Pancreas (tissue), 10 donors: ENCODE data around the gene MECP2. TPM values are rescaled to one million over a fixed set of nuclear protein-coding genes. Genes with fewer than 3 reads are reported as not detected.

ENCODE experiments used
- ATAC-seq, 4 donors: fragments of 200-7000 bp; cut with Tn5 transposase; one replicate each; pipeline versions ENCODE4 v1.8.0 to v1.9.1; 2020; ENCODE audit warnings: mild to moderate bottlenecking in 4 of 4, moderate library complexity in 4 of 4
- DNase-seq, 6 donors: peaks; one replicate each; pipeline ENCODE4 v3.0.0-alpha.2; 2020
- FAIRE-seq: peaks from 2 replicates; lab custom pipeline; 2012; peaks lifted over from hg19 to GRCh38; lab: Jason Lieb, UNC
- H3K27ac ChIP-seq, 4 donors: fragments of 200-600 bp; sonication (generic); 1 replicate in 3 of 4; 2 replicates in 1 of 4; pipeline versions ENCODE4 v1.5.0 to v1.8.0; 2020
- H3K27me3 ChIP-seq, 4 donors: fragments of 200-600 bp; one replicate each; pipeline ENCODE4 v1.8.0; 2021
- H3K36me3 ChIP-seq, 3 donors: fragments of 200-600 bp; sonication (generic) in 1 of 3; one replicate each; pipeline versions ENCODE4 v1.5.0 to v1.8.0; 2020 to 2021
- H3K4me1 ChIP-seq, 3 donors: fragments of 200-600 bp; one replicate each; pipeline ENCODE4 v1.8.0; 2021
- H3K4me3 ChIP-seq, 4 donors: fragments of 200-600 bp; sonication (generic) in 2 of 4; one replicate each; pipeline versions ENCODE4 v1.5.0 to v1.8.0; 2020 to 2021
- H3K9me3 ChIP-seq, 4 donors: fragments of 200-600 bp; one replicate each; pipeline ENCODE4 v1.8.0; 2021
- CTCF ChIP-seq, 4 donors: fragments of 200-600 bp; sonication (generic) in 3 of 4; IDR thresholded peaks; one replicate each; pipeline versions ENCODE4 v1.5.0 to v1.8.0; 2021; ENCODE audit warnings: antibody characterized with exemption in 4 of 4
- WGBS, 2 donors: extraction: QIAGEN DNeasy Blood & Tissue Kit; methylation state at CpG; one replicate each; pipeline ENCODE4 v1.1.7; 2013; 5-methylcytosine and 5-hydroxymethylcytosine counted together
- intact Hi-C, 3 donors: fragments of 100-400 bp; cut with DNase I; formaldehyde crosslinking; loops; one replicate each; pipeline versions ENCODE4 v1.11.1 to v1.14.2; 2022
- polyA plus RNA-seq, 2 donors: library from polyadenylated mRNA; stranded (reverse); fragments of 200-250 nt; gene quantifications; one replicate each; pipeline ENCODE4 v1.2.3, GENCODE V29; 2013
- total RNA-seq, 6 donors: library from RNA; stranded (reverse); fragmentation: NEBNext Ultra II Directional in 4 of 6; extraction: Animal tissue kit (Norgen Biotek cat#: 25700) in 4 of 6; gene quantifications; one replicate each; pipeline versions ENCODE4 v1.2.1 to v1.2.4, GENCODE V29; 2021 to 2023
- donor health status: healthy with polysubstance abuse.
- donor health status: DM: no; HTN: no; CAD: no; lungs with moderate emphysema.
- donor health status: DM: no; HTN: no; CAD: no.
- donor health status: control.
- donor health status: control.
- donor health status: Bipolar disorder and iron deficiency.
- donor health status: DM: yes; HTN: yes; CAD: no.
- donor health status: DM: no; HTN: no; CAD: no.
- donor health status: DM: no; HTN: no; CAD: no.
- donor health status: DM: yes; HTN: yes; CAD: no.

MECP2 gene
- total and polyA plus RNA-seq, 8 donors: 17.7 to 30.8 (median 22.1) TPM

GRCh38 chrX:154015581-154016264, 81.8 kb downstream of the MECP2 start:
- DNase-seq: peak in 1 of 6 donors; percentile 64
- Histone ChIP-seq H3K36me3 (no peaks in the 10 kb centered on the region), H3K27ac (no peak overlapping the region), H3K9me3 (no peaks in the 10 kb centered on the region), H3K4me1 (peaks cover 0 to 5% (median 0%) of the 10 kb centered on the region in 3 donors), H3K4me3 (no peak overlapping the region), H3K27me3 (peaks cover 0 to 4% (median 0%) of the 10 kb centered on the region in 4 donors)
- intact Hi-C loops: no loop called here
- no peak for ATAC-seq
- FAIRE-seq: no peak
- 71 to 80% methylated on average over 14 to 16 of the region's 16 CpGs for WGBS, 2 donors
- TF ChIP-seq CTCF (IDR thresholded peaks at IDR 0.05): no peak

GRCh38 chrX:154014429-154015380, 82.8 kb downstream of the MECP2 start:
- Histone ChIP-seq H3K4me3 (no peak overlapping the region), H3K9me3 (no peaks in the 10 kb centered on the region), H3K4me1 (peaks cover 0 to 5% (median 0%) of the 10 kb centered on the region in 3 donors), H3K27ac (no peak overlapping the region), H3K36me3 (no peaks in the 10 kb centered on the region), H3K27me3 (peaks cover 0 to 4% (median 0%) of the 10 kb centered on the region in 4 donors)
- WGBS, 2 donors: 80 to 88% methylated on average over 24 of the region's 24 CpGs
- TF ChIP-seq CTCF (IDR thresholded peaks at IDR 0.05): no peak
- no peak for FAIRE-seq
- ATAC-seq: no peak
- DNase-seq: peak in 1 of 6 donors; percentile 70
- intact Hi-C loops: no loop called here

GRCh38 chrX:154013614-154014360, 83.7 kb downstream of the MECP2 start:
- DNase-seq (peak in 1 of 6 donors; percentile 70), FAIRE-seq (no peak), ATAC-seq (peak; percentile 44 to 74 (median 66))
- intact Hi-C loops: no loop called here
- Histone ChIP-seq H3K27me3 (peaks cover 0 to 4% (median 0%) of the 10 kb centered on the region in 4 donors), H3K27ac (peak overlapping the region in 2 of 4 donors; percentile 27 to 37), H3K9me3 (no peaks in the 10 kb centered on the region), H3K4me1 (peaks cover 0 to 5% (median 0%) of the 10 kb centered on the region in 3 donors), H3K4me3 (no peak overlapping the region), H3K36me3 (no peaks in the 10 kb centered on the region)
- peak; percentile 81 to 91 (median 88) for TF ChIP-seq CTCF (IDR thresholded peaks at IDR 0.05)
- 39 to 43% methylated on average over 20 of the region's 20 CpGs for WGBS, 2 donors

- TF ChIP-seq CTCF (IDR thresholded peaks at IDR 0.05): no peak
- Histone ChIP-seq H3K27ac (peak overlapping the region in 3 of 4 donors; percentile 27 to 55 (median 37)), H3K36me3 (no peaks in the 10 kb centered on the region), H3K4me1 (peaks cover 0 to 5% (median 0%) of the 10 kb centered on the region in 3 donors), H3K4me3 (no peak overlapping the region), H3K9me3 (no peaks in the 10 kb centered on the region), H3K27me3 (peaks cover 0 to 4% (median 0%) of the 10 kb centered on the region in 4 donors)
- ATAC-seq (peak in 1 of 4 donors; percentile 8), DNase-seq (peak in 1 of 6 donors; percentile 71), FAIRE-seq (no peak)
- 56 to 65% methylated on average over 17 of the region's 17 CpGs for WGBS, 2 donors
- intact Hi-C loops: no loop called here
Measured at GRCh38 chrX:154013001-154013421, 84.5 kb downstream of the MECP2 start.
